ENCODE data around the gene WNT8B.
A peak's percentile ranks its signal among the peaks of the same experiment; 100 is the strongest.

WNT8B gene

GRCh38 chr10:100482834-100483185, 20.0 kb downstream of the WNT8B start:
- no peak for DNase-seq (ENCODE audit: low read depth in 2 of 3, low spot score in 2 of 3)

GRCh38 chr10:100483876-100484666, 21.3 kb downstream of the WNT8B start:
- no peak for DNase-seq (ENCODE audit: low read depth in 2 of 3, low spot score in 2 of 3)

- DNase-seq (ENCODE audit: low read depth in 2 of 3, low spot score in 2 of 3): no peak
These were observed 22.6 kb downstream of the WNT8B start for GRCh38 chr10:100485366-100485765.

- DNase-seq (ENCODE audit: low read depth in 2 of 3, low spot score in 2 of 3): no peak
These were observed 23.1 kb downstream of the WNT8B start for GRCh38 chr10:100485801-100486495.

GRCh38 chr10:100487529-100487928, 24.7 kb downstream of the WNT8B start:
- DNase-seq (ENCODE audit: low read depth in 2 of 3, low spot score in 2 of 3): no peak

- no peak for DNase-seq (ENCODE audit: low read depth in 2 of 3, low spot score in 2 of 3)
These were observed 26.6 kb downstream of the WNT8B start for GRCh38 chr10:100489396-100489795.

- no peak for DNase-seq (ENCODE audit: low read depth in 2 of 3, low spot score in 2 of 3)
These were observed 27.7 kb downstream of the WNT8B start for GRCh38 chr10:100490531-100490930.

- no peak for DNase-seq (ENCODE audit: low read depth in 2 of 3, low spot score in 2 of 3)
These were observed 33.8 kb downstream of the WNT8B start for GRCh38 chr10:100496567-100496966.

GRCh38 chr10:100498059-100498458, 35.2 kb downstream of the WNT8B start:
- no peak for DNase-seq (ENCODE audit: low read depth in 2 of 3, low spot score in 2 of 3)

- DNase-seq (ENCODE audit: low read depth in 2 of 3, low spot score in 2 of 3): no peak
These were observed 38.6 kb downstream of the WNT8B start for GRCh38 chr10:100501423-100501822.

- no peak for DNase-seq (ENCODE audit: low read depth in 2 of 3, low spot score in 2 of 3)
These were observed 40.2 kb downstream of the WNT8B start for GRCh38 chr10:100502926-100503494.

GRCh38 chr10:100504096-100504495, 41.3 kb downstream of the WNT8B start:
- no peak for DNase-seq (ENCODE audit: low read depth in 2 of 3, low spot score in 2 of 3)

- no peak for DNase-seq (ENCODE audit: low read depth in 2 of 3, low spot score in 2 of 3)
These were observed 42.4 kb downstream of the WNT8B start for GRCh38 chr10:100505164-100505563.

GRCh38 chr10:100506596-100507356, 44.0 kb downstream of the WNT8B start:
- no peak for DNase-seq (ENCODE audit: low read depth in 2 of 3, low spot score in 2 of 3)

- no peak for DNase-seq (ENCODE audit: low read depth in 2 of 3, low spot score in 2 of 3)
These were observed 44.5 kb downstream of the WNT8B start for GRCh38 chr10:100507357-100507732.

GRCh38 chr10:100508266-100508665, 45.5 kb downstream of the WNT8B start:
- DNase-seq (ENCODE audit: low read depth in 2 of 3, low spot score in 2 of 3): no peak

GRCh38 chr10:100508691-100509150, 45.9 kb downstream of the WNT8B start:
- no peak for DNase-seq (ENCODE audit: low read depth in 2 of 3, low spot score in 2 of 3)

GRCh38 chr10:100509241-100509840, 46.5 kb downstream of the WNT8B start:
- no peak for DNase-seq (ENCODE audit: low read depth in 2 of 3, low spot score in 2 of 3)

- peak in 1 of 3 experiments; percentile 31 for DNase-seq (ENCODE audit: low read depth in 2 of 3, low spot score in 2 of 3)
These were observed 47.9 kb downstream of the WNT8B start for GRCh38 chr10:100510533-100511308.

- DNase-seq (ENCODE audit: low read depth in 2 of 3, low spot score in 2 of 3): no peak
These were observed 52.8 kb downstream of the WNT8B start for GRCh38 chr10:100515612-100516011.
